ENCODE data around the gene CD300C. TPM values are rescaled to one million over a fixed set of nuclear protein-coding genes. Genes with fewer than 3 reads are reported as not detected.

The CD300C gene
- total RNA-seq, 1 donor from 2014 or later = under 0.01 TPM

- Histone ChIP-seq H3K9ac (ENCODE audit: low read depth in 1 of 3, low read length in 3 of 3) (no peak overlapping the region), H3K27ac (ENCODE audit: low read depth, low read length) (no peak overlapping the region), H3K9me3 (ENCODE audit: control insufficient read depth in 3 of 3, low read length in 3 of 3) (no peaks in the 10 kb centered on the region), H3K4me3 (ENCODE audit: low read length in 3 of 3) (no peak overlapping the region), H3K4me1 (ENCODE audit: control insufficient read depth in 3 of 3, insufficient read depth in 3 of 3, low read length in 3 of 3) (no peaks in the 10 kb centered on the region), H3K36me3 (ENCODE audit: control insufficient read depth in 3 of 3, insufficient read depth in 3 of 3, low read length in 3 of 3) (no peaks in the 10 kb centered on the region), H3K27me3 (ENCODE audit: control insufficient read depth in 3 of 3, insufficient read depth in 3 of 3, low read length in 3 of 3) (peaks cover 0 to 27% (median 17%) of the 10 kb centered on the region in 3 donors)
These were observed 1.3 kb upstream of the CD300C start for GRCh38 chr17:74547264-74547663.

- Histone ChIP-seq H3K4me1 (ENCODE audit: control insufficient read depth in 3 of 3, insufficient read depth in 3 of 3, low read length in 3 of 3) (no peaks in the 10 kb centered on the region), H3K27ac (ENCODE audit: low read depth, low read length) (no peak overlapping the region), H3K4me3 (ENCODE audit: low read length in 3 of 3) (no peak overlapping the region), H3K9ac (ENCODE audit: low read depth in 1 of 3, low read length in 3 of 3) (no peak overlapping the region), H3K36me3 (ENCODE audit: control insufficient read depth in 3 of 3, insufficient read depth in 3 of 3, low read length in 3 of 3) (no peaks in the 10 kb centered on the region), H3K9me3 (ENCODE audit: control insufficient read depth in 3 of 3, low read length in 3 of 3) (no peaks in the 10 kb centered on the region), H3K27me3 (ENCODE audit: control insufficient read depth in 3 of 3, insufficient read depth in 3 of 3, low read length in 3 of 3) (peaks cover 0 to 24% (median 17%) of the 10 kb centered on the region in 3 donors)
These were observed 671 bp upstream of the CD300C start for GRCh38 chr17:74546586-74546985.

- no peaks in the 10 kb centered on the region for H3K4me1 ChIP-seq (ENCODE audit: control insufficient read depth in 3 of 3, insufficient read depth in 3 of 3, low read length in 3 of 3)
- no peak overlapping the region for H3K9ac ChIP-seq (ENCODE audit: low read depth in 1 of 3, low read length in 3 of 3)
- no peaks in the 10 kb centered on the region for H3K36me3 ChIP-seq (ENCODE audit: control insufficient read depth in 3 of 3, insufficient read depth in 3 of 3, low read length in 3 of 3)
- no peaks in the 10 kb centered on the region for H3K9me3 ChIP-seq (ENCODE audit: control insufficient read depth in 3 of 3, low read length in 3 of 3)
- peaks cover 0 to 22% (median 10%) of the 10 kb centered on the region in 3 donors for H3K27me3 ChIP-seq (ENCODE audit: control insufficient read depth in 3 of 3, insufficient read depth in 3 of 3, low read length in 3 of 3)
- H3K4me3 ChIP-seq (ENCODE audit: low read length in 3 of 3) = peak overlapping the region in 1 of 3 donors; percentile 30
- H3K27ac ChIP-seq (ENCODE audit: low read depth, low read length) = no peak overlapping the region
These were observed 698 bp downstream of the CD300C start for GRCh38 chr17:74544991-74545842.

- Histone ChIP-seq H3K4me1 (ENCODE audit: control insufficient read depth in 3 of 3, insufficient read depth in 3 of 3, low read length in 3 of 3) (no peaks in the 10 kb centered on the region), H3K4me3 (ENCODE audit: low read length in 3 of 3) (no peak overlapping the region), H3K9me3 (ENCODE audit: control insufficient read depth in 3 of 3, low read length in 3 of 3) (no peaks in the 10 kb centered on the region), H3K27me3 (ENCODE audit: control insufficient read depth in 3 of 3, insufficient read depth in 3 of 3, low read length in 3 of 3) (peaks cover 0 to 14% (median 8%) of the 10 kb centered on the region in 3 donors), H3K36me3 (ENCODE audit: control insufficient read depth in 3 of 3, insufficient read depth in 3 of 3, low read length in 3 of 3) (no peaks in the 10 kb centered on the region), H3K27ac (ENCODE audit: low read depth, low read length) (no peak overlapping the region), H3K9ac (ENCODE audit: low read depth in 1 of 3, low read length in 3 of 3) (no peak overlapping the region)
These were observed 1.8 kb downstream of the CD300C start for GRCh38 chr17:74543891-74544760.

- Histone ChIP-seq H3K9me3 (ENCODE audit: control insufficient read depth in 3 of 3, low read length in 3 of 3) (no peaks in the 10 kb centered on the region), H3K4me1 (ENCODE audit: control insufficient read depth in 3 of 3, insufficient read depth in 3 of 3, low read length in 3 of 3) (no peaks in the 10 kb centered on the region), H3K4me3 (ENCODE audit: low read length in 3 of 3) (no peak overlapping the region), H3K36me3 (ENCODE audit: control insufficient read depth in 3 of 3, insufficient read depth in 3 of 3, low read length in 3 of 3) (no peaks in the 10 kb centered on the region), H3K27me3 (ENCODE audit: control insufficient read depth in 3 of 3, insufficient read depth in 3 of 3, low read length in 3 of 3) (peaks cover 0 to 10% (median 9%) of the 10 kb centered on the region in 3 donors), H3K9ac (ENCODE audit: low read depth in 1 of 3, low read length in 3 of 3) (no peak overlapping the region), H3K27ac (ENCODE audit: low read depth, low read length) (no peak overlapping the region)
These were observed 2.5 kb downstream of the CD300C start for GRCh38 chr17:74543406-74543805.

- Histone ChIP-seq H3K27me3 (ENCODE audit: control insufficient read depth in 3 of 3, insufficient read depth in 3 of 3, low read length in 3 of 3) (peaks cover 0 to 9% (median 9%) of the 10 kb centered on the region in 3 donors), H3K9ac (ENCODE audit: low read depth in 1 of 3, low read length in 3 of 3) (no peak overlapping the region), H3K4me3 (ENCODE audit: low read length in 3 of 3) (no peak overlapping the region), H3K4me1 (ENCODE audit: control insufficient read depth in 3 of 3, insufficient read depth in 3 of 3, low read length in 3 of 3) (no peaks in the 10 kb centered on the region), H3K36me3 (ENCODE audit: control insufficient read depth in 3 of 3, insufficient read depth in 3 of 3, low read length in 3 of 3) (no peaks in the 10 kb centered on the region), H3K9me3 (ENCODE audit: control insufficient read depth in 3 of 3, low read length in 3 of 3) (no peaks in the 10 kb centered on the region), H3K27ac (ENCODE audit: low read depth, low read length) (no peak overlapping the region)
These were observed 3.1 kb downstream of the CD300C start for GRCh38 chr17:74542727-74543383.

- no peak overlapping the region for H3K9ac ChIP-seq (ENCODE audit: low read depth in 1 of 3, low read length in 3 of 3)
- no peaks in the 10 kb centered on the region for H3K9me3 ChIP-seq (ENCODE audit: control insufficient read depth in 3 of 3, low read length in 3 of 3)
- peaks cover 0 to 9% (median 7%) of the 10 kb centered on the region in 3 donors for H3K27me3 ChIP-seq (ENCODE audit: control insufficient read depth in 3 of 3, insufficient read depth in 3 of 3, low read length in 3 of 3)
- H3K27ac ChIP-seq (ENCODE audit: low read depth, low read length) = no peak overlapping the region
- no peaks in the 10 kb centered on the region for H3K4me1 ChIP-seq (ENCODE audit: control insufficient read depth in 3 of 3, insufficient read depth in 3 of 3, low read length in 3 of 3)
- H3K4me3 ChIP-seq (ENCODE audit: low read length in 3 of 3) = no peak overlapping the region
- no peaks in the 10 kb centered on the region for H3K36me3 ChIP-seq (ENCODE audit: control insufficient read depth in 3 of 3, insufficient read depth in 3 of 3, low read length in 3 of 3)
These were observed 3.7 kb downstream of the CD300C start for GRCh38 chr17:74542166-74542565.

GRCh38 chr17:74541176-74542111 lies 4.5 kb downstream of the CD300C start:
- H3K9me3 ChIP-seq (ENCODE audit: control insufficient read depth in 3 of 3, low read length in 3 of 3) = no peaks in the 10 kb centered on the region
- no peak overlapping the region for H3K27ac ChIP-seq (ENCODE audit: low read depth, low read length)
- peaks cover 0 to 9% (median 7%) of the 10 kb centered on the region in 3 donors for H3K27me3 ChIP-seq (ENCODE audit: control insufficient read depth in 3 of 3, insufficient read depth in 3 of 3, low read length in 3 of 3)
- H3K4me3 ChIP-seq (ENCODE audit: low read length in 3 of 3) = no peak overlapping the region
- no peaks in the 10 kb centered on the region for H3K4me1 ChIP-seq (ENCODE audit: control insufficient read depth in 3 of 3, insufficient read depth in 3 of 3, low read length in 3 of 3)
- H3K36me3 ChIP-seq (ENCODE audit: control insufficient read depth in 3 of 3, insufficient read depth in 3 of 3, low read length in 3 of 3) = no peaks in the 10 kb centered on the region
- no peak overlapping the region for H3K9ac ChIP-seq (ENCODE audit: low read depth in 1 of 3, low read length in 3 of 3)

GRCh38 chr17:74539281-74539820 lies 6.6 kb downstream of the CD300C start:
- Histone ChIP-seq H3K27me3 (ENCODE audit: control insufficient read depth in 3 of 3, insufficient read depth in 3 of 3, low read length in 3 of 3) (peaks cover 0 to 9% (median 7%) of the 10 kb centered on the region in 3 donors), H3K27ac (ENCODE audit: low read depth, low read length) (no peak overlapping the region), H3K4me1 (ENCODE audit: control insufficient read depth in 3 of 3, insufficient read depth in 3 of 3, low read length in 3 of 3) (no peaks in the 10 kb centered on the region), H3K36me3 (ENCODE audit: control insufficient read depth in 3 of 3, insufficient read depth in 3 of 3, low read length in 3 of 3) (no peaks in the 10 kb centered on the region), H3K9me3 (ENCODE audit: control insufficient read depth in 3 of 3, low read length in 3 of 3) (no peaks in the 10 kb centered on the region), H3K4me3 (ENCODE audit: low read length in 3 of 3) (no peak overlapping the region), H3K9ac (ENCODE audit: low read depth in 1 of 3, low read length in 3 of 3) (no peak overlapping the region)

Measured in skeletal muscle tissue (tissue), 4 donors.